Transverse colon (tissue), 4 donors: ENCODE measurements around the gene DHCR7.

ENCODE experiments used
- POLR2A ChIP-seq: fragments of 450-650 bp; IDR thresholded peaks from one replicate; pipeline ENCODE4 v1.6.1; 2016; ENCODE audit warnings: antibody characterized with exemption, mild to moderate bottlenecking, moderate library complexity
- POLR2AphosphoS5 ChIP-seq, 3 donors: sonication (generic); formaldehyde crosslinking; IDR thresholded peaks; one replicate each; pipeline ENCODE4 v1.6.1; 2016; ENCODE audit warnings: antibody characterized with exemption in 3 of 3
- TF ChIP-seq, protein P1 (sequence below), 5 experiments: fragments of 200-600 bp in 3 of 5; fragments of 450-650 bp in 2 of 5; sonication (generic) in 3 of 5; IDR thresholded peaks; 1 replicate in 2 of 5; 2 replicates in 3 of 5; pipeline ENCODE4 v1.5.1; 2016 to 2017; ENCODE audit warnings: antibody characterized with exemption in 5 of 5, inconsistent platforms in 3 of 5, mild to moderate bottlenecking in 2 of 5, moderate library complexity in 1 of 5

DNA sequence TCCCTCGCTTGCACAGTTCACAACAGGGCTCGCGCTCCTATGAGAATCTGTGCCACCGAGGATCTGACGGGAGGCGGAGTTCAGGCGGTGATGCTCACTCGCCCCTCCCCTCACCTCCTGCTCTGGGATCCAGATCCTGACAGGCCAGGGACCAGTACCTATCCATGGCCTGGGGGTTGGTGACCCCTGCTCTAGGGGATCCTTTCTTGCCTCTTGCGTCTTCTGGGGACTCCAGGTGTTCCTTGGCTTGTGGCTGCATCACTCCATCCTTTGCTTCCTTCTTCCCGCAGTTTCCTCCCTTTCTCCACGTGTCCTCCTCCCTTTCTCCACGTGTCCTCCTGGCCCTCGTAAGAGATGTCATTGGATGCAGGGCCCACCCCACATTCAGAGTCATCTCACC, 48.2 kb upstream of the DHCR7 start:
- TF ChIP-seq POLR2AphosphoS5 (IDR thresholded peaks at IDR 0.05) = no peak
- TF ChIP-seq, protein P1, sequence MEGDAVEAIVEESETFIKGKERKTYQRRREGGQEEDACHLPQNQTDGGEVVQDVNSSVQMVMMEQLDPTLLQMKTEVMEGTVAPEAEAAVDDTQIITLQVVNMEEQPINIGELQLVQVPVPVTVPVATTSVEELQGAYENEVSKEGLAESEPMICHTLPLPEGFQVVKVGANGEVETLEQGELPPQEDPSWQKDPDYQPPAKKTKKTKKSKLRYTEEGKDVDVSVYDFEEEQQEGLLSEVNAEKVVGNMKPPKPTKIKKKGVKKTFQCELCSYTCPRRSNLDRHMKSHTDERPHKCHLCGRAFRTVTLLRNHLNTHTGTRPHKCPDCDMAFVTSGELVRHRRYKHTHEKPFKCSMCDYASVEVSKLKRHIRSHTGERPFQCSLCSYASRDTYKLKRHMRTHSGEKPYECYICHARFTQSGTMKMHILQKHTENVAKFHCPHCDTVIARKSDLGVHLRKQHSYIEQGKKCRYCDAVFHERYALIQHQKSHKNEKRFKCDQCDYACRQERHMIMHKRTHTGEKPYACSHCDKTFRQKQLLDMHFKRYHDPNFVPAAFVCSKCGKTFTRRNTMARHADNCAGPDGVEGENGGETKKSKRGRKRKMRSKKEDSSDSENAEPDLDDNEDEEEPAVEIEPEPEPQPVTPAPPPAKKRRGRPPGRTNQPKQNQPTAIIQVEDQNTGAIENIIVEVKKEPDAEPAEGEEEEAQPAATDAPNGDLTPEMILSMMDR (IDR thresholded peaks at IDR 0.05) = no peak
- TF ChIP-seq POLR2A = no peak
